Spinal cord (tissue), 10 donors: ENCODE results near the gene RPA3. TPM values are rescaled to one million over a fixed set of nuclear protein-coding genes. Genes with fewer than 3 reads are reported as not detected.
"Not testable (repeated sequence)": the region's sequence is repeated elsewhere in the genome, so short reads cannot be mapped to it uniquely, and the experiment has no call there.

Experiments used
- DNase-seq, 6 donors: peaks; one replicate each; pipeline versions ENCODE4 v3.0.0 to v3.0.0-alpha.2; 2013 to 2015; ENCODE audit warnings: low spot score in 6 of 6, low read depth in 4 of 6
- H3K27ac ChIP-seq: one replicate; pipeline ENCODE4 v1.5.1; 2013; ENCODE audit warnings: low read depth, low read length, control low read depth
- H3K27me3 ChIP-seq: one replicate; pipeline ENCODE4 v1.6.1; 2013; ENCODE audit warnings: low read length; ENCODE audit not compliant: control insufficient read depth, insufficient read depth
- H3K36me3 ChIP-seq: one replicate; pipeline ENCODE4 v1.6.1; 2013; ENCODE audit warnings: low read length; ENCODE audit not compliant: control insufficient read depth, insufficient read depth
- H3K4me1 ChIP-seq: one replicate; pipeline ENCODE4 v1.6.1; 2013; ENCODE audit warnings: low read length; ENCODE audit not compliant: control insufficient read depth, insufficient read depth
- H3K4me3 ChIP-seq: one replicate; pipeline ENCODE4 v1.5.1; 2013; ENCODE audit warnings: low read depth, low read length, control low read depth
- H3K9me3 ChIP-seq: one replicate; pipeline ENCODE4 v1.6.1; 2013; ENCODE audit warnings: low read length; ENCODE audit not compliant: control insufficient read depth, insufficient read depth
- WGBS: methylation state at CpG from one replicate; pipeline ENCODE4 v1.1.5; 2013; ENCODE audit warnings: missing lambda C conversion rate; ENCODE audit not compliant: insufficient coverage; 5-methylcytosine and 5-hydroxymethylcytosine counted together
- polyA plus RNA-seq, 2 donors: library from polyadenylated mRNA; unstranded; fragments of 120-200 nt; gene quantifications; one replicate each; pipeline ENCODE4 v1.2.1, GENCODE V29; 2013; ENCODE audit not compliant: insufficient read length in 2 of 2
- total RNA-seq, 2 donors: library from RNA; depleted of rRNA in 1 of 2; stranded (reverse); fragments of 120-200 nt in 1 of 2; fragments of >200 nt in 1 of 2; gene quantifications; one replicate each; pipeline versions ENCODE4 v1.2.3 to v1.2.4, GENCODE V29; 2013 to 2014
- donor health status: healthy.

The RPA3 gene
- total and polyA plus RNA-seq, 4 donors: 26.5 to 36.3 (median 32.3) TPM

DNA sequence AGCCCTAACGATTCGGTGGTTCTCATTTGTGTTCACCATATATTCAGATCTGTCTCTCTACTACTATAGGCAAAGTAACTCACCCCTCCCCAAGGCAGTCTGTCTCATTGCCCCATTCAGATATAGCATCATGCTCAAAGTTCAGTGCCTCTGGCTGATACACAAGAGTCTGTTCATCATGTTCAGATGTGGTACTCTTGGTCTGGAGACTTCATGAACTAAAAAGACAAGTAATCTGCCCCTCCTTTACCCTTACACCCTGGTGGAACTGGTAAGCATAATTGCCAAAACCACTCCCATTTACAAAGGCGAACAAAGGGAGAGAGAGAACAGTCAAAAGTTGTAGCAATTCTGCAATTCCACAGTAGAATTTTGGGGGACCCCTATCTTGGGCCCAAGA is 47.9 kb downstream of the RPA3 start:
- Histone ChIP-seq H3K9me3 (no peaks in the 10 kb centered on the region), H3K27me3 (no peaks in the 10 kb centered on the region), H3K4me1 (no peaks in the 10 kb centered on the region), H3K27ac (no peak overlapping the region), H3K4me3 (no peak overlapping the region), H3K36me3 (no peaks in the 10 kb centered on the region)
- no peak for DNase-seq
- 79% methylated on average over 3 of the region's 3 CpGs for WGBS

- no CpG with 5 or more reads among the region's 1 CpG for WGBS
- DNase-seq: no peak
- Histone ChIP-seq H3K9me3 (no peaks in the 10 kb centered on the region), H3K27me3 (no peaks in the 10 kb centered on the region), H3K36me3 (no peaks in the 10 kb centered on the region), H3K4me3 (no peak overlapping the region), H3K4me1 (no peaks in the 10 kb centered on the region), H3K27ac (no peak overlapping the region)
These were observed 49.7 kb downstream of the RPA3 start for GRCh38 chr7:7668706-7669105.

DNA sequence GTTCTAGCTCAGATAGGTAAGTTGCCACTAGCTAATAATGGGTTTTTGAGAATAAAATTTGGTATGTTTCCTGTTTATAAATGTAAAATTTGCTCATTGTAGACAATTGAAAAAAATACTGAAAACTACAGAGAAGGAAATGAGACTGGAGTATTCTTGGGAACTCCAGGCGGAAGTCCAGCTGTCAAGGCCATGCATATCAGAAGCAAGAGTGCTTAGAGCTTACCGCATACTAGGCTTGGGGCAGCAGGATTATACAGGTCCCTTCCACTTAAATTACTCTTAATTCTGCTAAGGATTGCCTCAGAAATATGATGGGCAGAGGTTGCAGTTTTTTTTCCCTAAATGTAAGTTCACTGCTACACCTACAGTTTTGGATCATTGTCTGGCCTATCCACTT is 51.2 kb downstream of the RPA3 start:
- Histone ChIP-seq H3K4me3 (no peak overlapping the region), H3K9me3 (no peaks in the 10 kb centered on the region), H3K4me1 (no peaks in the 10 kb centered on the region), H3K36me3 (no peaks in the 10 kb centered on the region), H3K27ac (no peak overlapping the region), H3K27me3 (no peaks in the 10 kb centered on the region)
- WGBS: no CpG with 5 or more reads among the region's 2 CpGs
- DNase-seq: no peak

GRCh38 chr7:7665031-7665430 is 53.4 kb downstream of the RPA3 start:
- no peak for DNase-seq
- H3K36me3 ChIP-seq: no peaks in the 10 kb centered on the region
- H3K4me3 ChIP-seq: no peak overlapping the region
- no peak overlapping the region for H3K27ac ChIP-seq
- no CpG with 5 or more reads among the region's 1 CpG for WGBS
- H3K4me1 ChIP-seq: no peaks in the 10 kb centered on the region
- H3K27me3 ChIP-seq: no peaks in the 10 kb centered on the region
- no peaks in the 10 kb centered on the region for H3K9me3 ChIP-seq

DNA sequence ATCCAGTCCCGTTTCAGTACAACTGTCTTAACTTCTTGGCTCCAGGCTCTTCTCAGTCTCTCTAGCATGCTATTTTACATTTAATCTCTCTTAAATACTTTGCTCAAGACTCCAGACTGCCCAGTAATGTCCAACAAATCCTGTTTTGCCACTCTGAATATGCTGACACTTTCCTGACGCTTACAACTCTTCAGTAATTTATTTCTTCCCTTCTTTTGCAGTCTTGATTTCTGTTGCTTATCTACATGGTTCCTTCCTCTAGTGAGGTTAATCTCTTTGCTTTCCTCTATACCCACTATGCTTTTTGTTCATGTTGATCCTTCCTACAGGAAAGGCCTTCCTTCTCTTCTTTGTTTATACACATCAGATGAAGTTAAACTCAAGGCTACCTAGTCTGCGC is 54.1 kb downstream of the RPA3 start:
- 74% methylated on average over 2 of the region's 3 CpGs for WGBS
- Histone ChIP-seq H3K27ac (no peak overlapping the region), H3K9me3 (no peaks in the 10 kb centered on the region)

DNA sequence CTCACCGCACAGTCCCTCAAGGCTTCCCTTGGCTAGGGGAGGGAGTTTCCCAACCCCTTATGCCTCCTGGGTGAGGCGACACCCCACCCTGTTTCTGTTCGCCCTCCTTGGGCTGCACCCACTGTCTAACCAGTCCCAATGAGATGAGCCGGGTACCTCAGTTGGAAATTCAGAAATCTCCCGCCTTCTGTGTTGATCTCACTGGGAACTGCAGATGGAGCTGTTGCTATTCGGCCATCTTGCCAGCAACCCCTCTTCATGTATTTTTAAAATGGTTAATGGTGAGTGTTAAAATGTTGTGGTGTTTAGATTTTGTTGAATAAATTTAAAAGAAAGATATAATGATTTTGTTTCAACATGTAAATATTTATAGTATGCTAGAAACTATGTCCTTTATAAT is 55.9 kb downstream of the RPA3 start:
- no peaks in the 10 kb centered on the region for H3K4me1 ChIP-seq
- DNase-seq: peak in 2 of 6 donors; percentile 41 to 67
- H3K36me3 ChIP-seq: no peaks in the 10 kb centered on the region
- H3K27me3 ChIP-seq: no peaks in the 10 kb centered on the region
- 58% methylated on average over 2 of the region's 6 CpGs for WGBS
- H3K9me3 ChIP-seq: no peaks in the 10 kb centered on the region
- no peak overlapping the region for H3K4me3 ChIP-seq
- H3K27ac ChIP-seq: no peak overlapping the region

More for the DNA sequence above, 54.1 kb downstream of the RPA3 start:
- Histone ChIP-seq H3K36me3 (no peaks in the 10 kb centered on the region), H3K4me3 (no peak overlapping the region), H3K27me3 (no peaks in the 10 kb centered on the region), H3K4me1 (no peaks in the 10 kb centered on the region)
- DNase-seq: no peak

DNA sequence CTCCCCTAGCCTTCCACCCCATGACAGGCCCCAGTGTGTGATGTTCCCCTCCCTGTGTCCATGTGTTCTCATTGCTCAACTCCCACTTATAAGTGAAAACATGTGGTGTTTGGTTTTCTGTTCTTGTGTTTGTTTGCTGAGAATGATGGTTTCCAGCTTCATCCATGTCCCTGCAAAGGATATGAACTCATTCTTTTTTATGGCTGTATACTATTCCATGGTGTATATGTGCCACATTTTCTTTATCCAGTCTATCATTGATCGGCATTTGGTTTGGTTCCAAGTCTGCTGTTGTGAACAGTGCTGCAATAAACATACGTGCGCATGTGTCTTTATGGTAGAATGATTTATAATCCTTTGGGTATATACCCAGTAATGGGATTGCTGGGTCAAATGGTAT is 61.9 kb downstream of the RPA3 start:
- not testable (repeated sequence) for H3K36me3 ChIP-seq, H3K4me3 ChIP-seq, H3K27ac ChIP-seq, H3K9me3 ChIP-seq, H3K27me3 ChIP-seq, DNase-seq, H3K4me1 ChIP-seq
- WGBS: no CpG with 5 or more reads among the region's 3 CpGs

- WGBS: 60% methylated on average over 1 of the region's 4 CpGs
- DNase-seq: no peak
These were observed 63.3 kb downstream of the RPA3 start for GRCh38 chr7:7654964-7655715.

GRCh38 chr7:7653593-7654187 is 64.7 kb downstream of the RPA3 start:
- H3K4me1 ChIP-seq: no peaks in the 10 kb centered on the region
- 100% methylated on average over 1 of the region's 3 CpGs for WGBS
- H3K4me3 ChIP-seq: no peak overlapping the region
- peak in 1 of 6 donors; percentile 10 for DNase-seq
- H3K27ac ChIP-seq: no peak overlapping the region
- no peaks in the 10 kb centered on the region for H3K9me3 ChIP-seq
- no peaks in the 10 kb centered on the region for H3K36me3 ChIP-seq
- no peaks in the 10 kb centered on the region for H3K27me3 ChIP-seq

More at GRCh38 chr7:7654964-7655715, 63.3 kb downstream of the RPA3 start:
- no peaks in the 10 kb centered on the region for H3K9me3 ChIP-seq
- no peak overlapping the region for H3K27ac ChIP-seq
- H3K27me3 ChIP-seq: no peaks in the 10 kb centered on the region
- no peak overlapping the region for H3K4me3 ChIP-seq
- no peaks in the 10 kb centered on the region for H3K36me3 ChIP-seq
- no peaks in the 10 kb centered on the region for H3K4me1 ChIP-seq
